ENCODE data around the gene KRI1. TPM values are rescaled to one million over a fixed set of nuclear protein-coding genes. Genes with fewer than 3 reads are reported as not detected.

KRI1 gene
- total RNA-seq, 4 donors from 2014 or later, result 9.0 to 152 (median 27.6) TPM

GRCh38 chr19:10603873-10604459 is 38.2 kb upstream of the KRI1 start:
- Histone ChIP-seq H3K9me3 (no peaks in the 10 kb centered on the region), H3K4me1 (peaks cover 0 to 5% of the 10 kb centered on the region in 2 donors), H3K27ac (peak overlapping the region; percentile 89 to 91), H3K36me3 (no peaks in the 10 kb centered on the region), H3K4me3 (peak overlapping the region in 1 of 2 donors; percentile 91), H3K27me3 (no peaks in the 10 kb centered on the region)
- TF ChIP-seq POLR2A (IDR thresholded peaks at IDR 0.05) (no peak), CTCF (IDR thresholded peaks at IDR 0.05) (no peak)
- DNase-seq, result no peak
- intact Hi-C loops (cut with DNase I; ENCODE audit: low total_unique reads), result no loop called here

GRCh38 chr19:10603084-10603872 is 37.5 kb upstream of the KRI1 start:
- Histone ChIP-seq H3K9me3 (no peaks in the 10 kb centered on the region), H3K27me3 (no peaks in the 10 kb centered on the region), H3K4me3 (peak overlapping the region; percentile 87 to 91), H3K4me1 (peaks cover 0 to 5% of the 10 kb centered on the region in 2 donors), H3K36me3 (no peaks in the 10 kb centered on the region), H3K27ac (peak overlapping the region; percentile 89 to 91)
- intact Hi-C loops (cut with DNase I; ENCODE audit: low total_unique reads), result no loop called here
- DNase-seq, result peak; percentile 27 to 31
- TF ChIP-seq CTCF (IDR thresholded peaks at IDR 0.05), result no peak
- no peak for TF ChIP-seq POLR2A (IDR thresholded peaks at IDR 0.05)

GRCh38 chr19:10602330-10603083 is 36.7 kb upstream of the KRI1 start:
- Histone ChIP-seq H3K9me3 (no peaks in the 10 kb centered on the region), H3K4me1 (peaks cover 0 to 5% of the 10 kb centered on the region in 2 donors), H3K36me3 (no peaks in the 10 kb centered on the region), H3K27ac (peak overlapping the region; percentile 89 to 91), H3K4me3 (peak overlapping the region; percentile 87 to 91), H3K27me3 (no peaks in the 10 kb centered on the region)
- peak; percentile 81 to 84 for DNase-seq
- TF ChIP-seq CTCF (IDR thresholded peaks at IDR 0.05), result no peak
- peak; percentile 46 to 66 for TF ChIP-seq POLR2A (IDR thresholded peaks at IDR 0.05)
- intact Hi-C loops (cut with DNase I; ENCODE audit: low total_unique reads), result no loop called here

- H3K36me3 ChIP-seq, result no peaks in the 10 kb centered on the region
- no peak for DNase-seq
- no peak overlapping the region for H3K27ac ChIP-seq
- no peak for TF ChIP-seq CTCF (IDR thresholded peaks at IDR 0.05)
- H3K27me3 ChIP-seq, result no peaks in the 10 kb centered on the region
- intact Hi-C loops (cut with DNase I; ENCODE audit: low total_unique reads), result no loop called here
- H3K4me1 ChIP-seq, result peaks cover 0 to 5% of the 10 kb centered on the region in 2 donors
- no peaks in the 10 kb centered on the region for H3K9me3 ChIP-seq
- peak overlapping the region in 1 of 2 donors; percentile 91 for H3K4me3 ChIP-seq
Observed at GRCh38 chr19:10601999-10602329, 36.2 kb upstream of the KRI1 start.

- Histone ChIP-seq H3K9me3 (no peaks in the 10 kb centered on the region), H3K4me3 (no peak overlapping the region), H3K27me3 (no peaks in the 10 kb centered on the region), H3K4me1 (peaks cover 0 to 5% of the 10 kb centered on the region in 2 donors), H3K36me3 (no peaks in the 10 kb centered on the region), H3K27ac (no peak overlapping the region)
- intact Hi-C loops (cut with DNase I; ENCODE audit: low total_unique reads), result no loop called here
- DNase-seq, result no peak
- TF ChIP-seq POLR2A (IDR thresholded peaks at IDR 0.05) (no peak), CTCF (IDR thresholded peaks at IDR 0.05) (no peak)
Observed at GRCh38 chr19:10600149-10600548, 34.3 kb upstream of the KRI1 start.
